Measurements from ENCODE around the gene CDH20.

GRCh38 chr18:61541673-61542072 is 208.4 kb downstream of the CDH20 start:
- TF ChIP-seq POLR2AphosphoS5 (IDR thresholded peaks at IDR 0.05; ENCODE audit: borderline replicate concordance, low read depth, low read length) (no peak), EZH2 (IDR thresholded peaks at IDR 0.05) (no peak)

Measured in SK-N-MC (cell line).